Activated CD4-positive, alpha-beta memory T cell treated with anti-CD3 and anti-CD28 coated beads, Interleukin-2, amount 10 ng/mL, durations not matched to agents 7 days and 5 days (primary cell): ENCODE results near the gene MCM9. TPM values are rescaled to one million over a fixed set of nuclear protein-coding genes. Genes with fewer than 3 reads are reported as not detected.
A peak's percentile ranks its signal among the peaks of the same experiment; 100 is the strongest.
"Not testable (repeated sequence)": the region's sequence is repeated elsewhere in the genome, so short reads cannot be mapped to it uniquely, and the experiment has no call there.

ENCODE experiments used
- CTCF ChIA-PET: fragments of 350-600 bp; sonication (Branson Sonifier 250); formaldehyde crosslinking; loops from one replicate; lab custom pipeline; 2021; ENCODE audit warnings: antibody characterized with exemption, inconsistent platforms; lab: Charles Lee
- POLR2A ChIA-PET: fragments of 350-600 bp; sonication (Branson Sonifier 250); formaldehyde crosslinking; loops from one replicate; lab custom pipeline; 2021; ENCODE audit warnings: antibody characterized with exemption; lab: Charles Lee
- DNase-seq: peaks from one replicate; pipeline ENCODE4 v3.0.0-alpha.2; 2020
- H3K27ac Mint-ChIP-seq: one replicate; pipeline ENCODE4 v1.8.0; 2021; ENCODE audit warnings: mild to moderate bottlenecking, mixed read lengths
- H3K27me3 Mint-ChIP-seq: one replicate; pipeline ENCODE4 v1.8.0; 2021; ENCODE audit warnings: mixed read lengths
- H3K36me3 Mint-ChIP-seq: one replicate; pipeline ENCODE4 v1.8.0; 2021; ENCODE audit warnings: low read depth, mixed read lengths
- H3K4me1 Mint-ChIP-seq: one replicate; pipeline ENCODE4 v1.8.0; 2021; ENCODE audit warnings: mixed read lengths
- H3K4me3 Mint-ChIP-seq: one replicate; pipeline ENCODE4 v1.8.0; 2021; ENCODE audit warnings: mild to moderate bottlenecking, mixed read lengths
- H3K9me3 Mint-ChIP-seq: one replicate; pipeline ENCODE4 v1.8.0; 2021; ENCODE audit warnings: mixed read lengths
- total RNA-seq, 2 experiments: library from RNA; stranded (reverse); gene quantifications; one replicate each; pipeline ENCODE4 v1.2.3, GENCODE V29; 2021

Gene MCM9
- total RNA-seq, 2 experiments from 2014 or later = 14.8 to 15.7 TPM

DNA sequence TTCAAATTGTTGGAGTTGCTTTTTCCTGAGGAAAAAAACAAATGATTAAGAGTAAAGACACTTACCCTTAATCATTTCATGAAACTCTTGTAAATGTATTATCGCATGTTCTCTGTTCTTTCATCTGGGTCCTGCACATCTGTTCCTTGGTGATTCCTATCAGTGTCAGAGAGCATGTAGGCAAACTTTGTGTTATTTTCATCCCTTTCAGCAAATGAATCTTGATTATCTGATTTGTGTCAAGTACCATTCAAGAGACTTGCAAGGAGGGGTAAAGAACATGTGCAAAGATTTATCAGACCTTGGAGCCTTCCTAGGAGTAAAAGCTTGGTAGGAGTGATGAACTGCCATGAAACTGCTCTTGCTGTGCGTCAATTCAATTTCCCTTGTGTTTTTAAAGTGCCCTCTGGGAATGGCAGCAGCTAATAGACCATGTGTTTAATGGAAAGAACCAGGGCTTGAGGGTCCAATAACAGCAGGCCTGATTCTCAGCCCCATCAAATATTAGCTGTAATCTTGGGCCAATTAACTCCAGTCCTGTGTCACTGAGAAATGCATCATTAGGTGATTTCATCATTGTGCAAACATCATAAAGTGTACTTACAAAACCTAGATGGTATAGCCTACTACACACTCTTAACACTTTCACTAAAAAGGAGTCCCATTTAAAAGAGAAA, 164.7 kb downstream of the MCM9 start:
- Mint-ChIP-seq H3K9me3 (no peaks in the 10 kb centered on the region), H3K27me3 (peaks cover 1% of the 10 kb centered on the region), H3K36me3 (no peaks in the 10 kb centered on the region), H3K4me3 (no peak overlapping the region), H3K4me1 (peaks cover 18% of the 10 kb centered on the region), H3K27ac (no peak overlapping the region)
- ChIA-PET POLR2A (interaction anchor here (1.2 kb wide), 1 partner anchor 46 kb away, joined by 3 read pairs; no protein-coding TSS in a partner anchor), CTCF (interaction anchor here (0.7 to 1.0 kb wide), 3 partner anchors 30 to 222 kb away, joined by 3 to 4 read pairs (median 4); partner anchors contain the start of gene PLN)
- DNase-seq = no peak

DNA sequence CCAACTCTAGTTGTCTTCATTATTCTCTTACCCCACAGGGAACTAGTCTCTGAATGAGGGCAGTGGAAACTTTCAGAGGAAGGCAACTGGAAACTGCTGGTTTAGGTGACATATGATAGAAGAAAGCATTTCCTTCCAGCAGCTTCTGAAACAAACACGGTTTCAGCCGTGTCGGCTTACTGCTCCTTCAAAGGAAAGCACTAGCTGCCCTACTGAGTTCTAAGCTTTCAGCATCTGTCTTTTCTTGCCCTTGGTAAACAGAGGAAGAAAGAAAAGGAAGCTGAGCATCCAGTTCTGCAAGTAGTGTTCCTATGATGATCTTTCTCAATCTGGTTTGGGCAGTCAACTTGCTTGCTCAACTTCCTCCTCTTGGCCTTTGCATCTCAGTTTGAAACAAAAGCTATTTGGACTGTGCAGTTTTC, 166.0 kb downstream of the MCM9 start:
- Mint-ChIP-seq H3K4me1 (peaks cover 19% of the 10 kb centered on the region), H3K27ac (peak overlapping the region; percentile 28), H3K4me3 (no peak overlapping the region), H3K9me3 (no peaks in the 10 kb centered on the region), H3K36me3 (no peaks in the 10 kb centered on the region), H3K27me3 (peaks cover 1% of the 10 kb centered on the region)
- ChIA-PET POLR2A (interaction anchor here (0.7 to 1.5 kb wide), 4 partner anchors 44 to 166 kb away, joined by 3 to 8 read pairs (median 3); partner anchors contain the start of gene CEP85L), CTCF (interaction anchor here (0.6 kb wide), 1 partner anchor 334 kb away, joined by 4 read pairs; no protein-coding TSS in a partner anchor)
- DNase-seq = peak; percentile 25

DNA sequence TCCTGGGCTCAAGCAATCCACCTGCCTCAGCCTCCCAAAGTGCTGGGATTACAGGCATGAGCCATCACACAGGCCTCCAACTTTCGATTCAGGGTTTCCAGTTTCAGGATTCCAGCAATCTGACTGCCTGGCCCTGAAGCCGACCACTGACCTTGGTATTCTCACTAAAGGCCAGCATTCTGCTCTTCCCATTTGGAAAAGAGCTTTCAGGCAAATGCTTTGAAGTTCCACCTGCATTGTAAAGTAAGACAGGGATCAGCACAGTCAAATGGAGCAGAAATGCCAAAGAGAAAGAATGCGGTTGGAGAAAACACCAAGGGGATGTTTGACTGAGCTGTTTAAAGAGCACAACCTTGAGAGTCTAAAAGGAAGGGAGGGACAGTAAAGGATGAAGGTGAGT, 166.5 kb downstream of the MCM9 start:
- Mint-ChIP-seq H3K9me3 (no peaks in the 10 kb centered on the region), H3K27ac (peak overlapping the region; percentile 2), H3K27me3 (no peaks in the 10 kb centered on the region), H3K4me3 (no peak overlapping the region), H3K4me1 (peaks cover 20% of the 10 kb centered on the region), H3K36me3 (no peaks in the 10 kb centered on the region)
- no peak for DNase-seq
- ChIA-PET POLR2A (interaction anchor here (1.2 to 1.5 kb wide), 2 partner anchors 59 to 166 kb away, joined by 3 to 8 read pairs; no protein-coding TSS in a partner anchor), CTCF (interaction anchor here (0.6 kb wide), 1 partner anchor 334 kb away, joined by 4 read pairs; no protein-coding TSS in a partner anchor)

DNA sequence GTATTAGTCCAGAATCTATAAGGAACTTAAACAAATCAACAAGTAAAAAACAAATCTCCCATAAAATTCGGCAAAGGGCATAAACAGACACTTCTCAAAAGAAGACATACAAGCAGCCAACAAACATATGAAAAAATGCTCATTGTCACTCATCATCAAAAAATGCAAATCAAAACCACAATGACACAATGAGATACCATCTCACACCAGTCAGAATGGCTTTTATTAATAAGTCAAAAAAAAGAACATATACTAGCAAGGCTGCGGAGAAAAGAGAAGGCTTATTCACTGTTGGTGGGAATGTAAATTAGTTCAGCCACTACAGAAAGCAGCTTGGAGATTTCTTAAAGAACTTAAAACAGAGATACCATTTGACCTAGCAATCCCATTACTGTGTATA, 169.6 kb downstream of the MCM9 start:
- H3K9me3 Mint-ChIP-seq, H3K27me3 Mint-ChIP-seq, H3K4me3 Mint-ChIP-seq, CTCF ChIA-PET, H3K36me3 Mint-ChIP-seq, H3K27ac Mint-ChIP-seq, DNase-seq, POLR2A ChIA-PET: not testable (repeated sequence)
- peaks cover 21% of the 10 kb centered on the region for H3K4me1 Mint-ChIP-seq

DNA sequence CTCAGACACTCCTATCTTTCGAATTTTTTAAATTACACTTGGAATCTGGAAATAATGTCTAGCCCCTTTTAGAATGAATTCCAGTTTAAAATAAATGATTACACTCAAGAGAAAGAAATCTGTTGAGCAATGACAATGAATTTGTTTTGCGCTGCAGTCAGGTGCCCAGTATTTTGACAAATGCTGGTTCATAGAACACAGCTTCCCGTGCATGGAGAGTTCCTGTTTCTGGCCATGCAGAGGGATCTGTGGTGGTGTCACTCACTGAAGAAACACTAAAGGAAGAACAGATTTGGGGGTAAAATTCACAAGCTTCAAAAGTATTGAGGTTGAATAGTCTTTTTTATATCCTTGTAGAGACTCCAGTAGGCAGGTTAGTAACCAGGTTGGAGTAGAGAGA, 170.2 kb downstream of the MCM9 start:
- Mint-ChIP-seq H3K27ac (no peak overlapping the region), H3K9me3 (no peaks in the 10 kb centered on the region), H3K36me3 (no peaks in the 10 kb centered on the region), H3K4me3 (no peak overlapping the region), H3K27me3 (peaks cover 4% of the 10 kb centered on the region), H3K4me1 (peaks cover 21% of the 10 kb centered on the region)
- POLR2A ChIA-PET = no interaction called here
- CTCF ChIA-PET = no interaction called here
- no peak for DNase-seq

Other genes with a start within 250 kb of the MCM9 start
- 10 to 100 TPM; 55.7 to 59.8 TPM for gene ASF1A, start 41.0 kb downstream of the MCM9 start, total RNA-seq
- 1 to 10 TPM; 5.4 to 5.9 TPM for gene FAM184A, start 143.5 kb upstream of the MCM9 start, total RNA-seq